H9 (cell line): Measurements from ENCODE around the gene CNNM1. TPM values are rescaled to one million over a fixed set of nuclear protein-coding genes. Genes with fewer than 3 reads are reported as not detected.

Experiments
- DNase-seq: peaks from one replicate; pipeline ENCODE4 v3.0.0-alpha.2; 2017
- H2AFZ ChIP-seq: one replicate; pipeline ENCODE4 v1.6.1; 2013; ENCODE audit warnings: mild to moderate bottlenecking, low read length, control low read depth, moderate library complexity
- H2AK5ac ChIP-seq: 2 replicates; pipeline ENCODE4 v1.6.1; 2013; ENCODE audit warnings: low read length, control low read depth, mixed read lengths; ENCODE audit not compliant: insufficient read length
- H2BK120ac ChIP-seq: one replicate; pipeline ENCODE4 v1.6.1; 2013; ENCODE audit warnings: low read depth, mild to moderate bottlenecking, low read length, control low read depth, inconsistent platforms; ENCODE audit not compliant: poor library complexity, severe bottlenecking
- H2BK12ac ChIP-seq: 2 replicates; pipeline ENCODE4 v1.6.1; 2013; ENCODE audit warnings: low read length, control low read depth, mixed read lengths, low read depth; ENCODE audit not compliant: insufficient read length
- H2BK15ac ChIP-seq: 2 replicates; pipeline ENCODE4 v1.6.1; 2013; ENCODE audit warnings: low read depth, low read length, control low read depth
- H2BK20ac ChIP-seq: one replicate; pipeline ENCODE4 v1.6.1; 2013; ENCODE audit warnings: low read depth, mild to moderate bottlenecking, low read length, control low read depth, inconsistent platforms; ENCODE audit not compliant: poor library complexity, severe bottlenecking
- H2BK5ac ChIP-seq: 2 replicates; pipeline ENCODE4 v1.6.1; 2013; ENCODE audit warnings: low read length, control low read depth, mixed read lengths; ENCODE audit not compliant: insufficient read length
- H3K14ac ChIP-seq: 2 replicates; pipeline ENCODE4 v1.6.1; 2013; ENCODE audit warnings: low read length, control low read depth; ENCODE audit not compliant: insufficient read depth
- H3K18ac ChIP-seq: 2 replicates; pipeline ENCODE4 v1.6.1; 2013; ENCODE audit warnings: low read depth, mild to moderate bottlenecking, mixed read lengths, low read length, control low read depth; ENCODE audit not compliant: insufficient read length
- H3K23ac ChIP-seq: 2 replicates; pipeline ENCODE4 v1.6.1; 2013; ENCODE audit warnings: low read length, control low read depth, mixed read lengths, low read depth; ENCODE audit not compliant: insufficient read length
- H3K23me2 ChIP-seq: 2 replicates; pipeline ENCODE4 v1.6.1; 2013; ENCODE audit warnings: low read depth, mild to moderate bottlenecking, mixed read lengths, low read length, control low read depth; ENCODE audit not compliant: insufficient read length, poor library complexity, severe bottlenecking
- H3K27ac ChIP-seq: 2 replicates; pipeline ENCODE4 v1.5.1; 2013; ENCODE audit warnings: low read length, control low read depth, mixed read lengths, low read depth; ENCODE audit not compliant: insufficient read length
- H3K27me3 ChIP-seq: 2 replicates; pipeline ENCODE4 v1.6.1; 2013; ENCODE audit warnings: low read length, control low read depth, inconsistent platforms; ENCODE audit not compliant: insufficient read depth
- H3K4ac ChIP-seq: 2 replicates; pipeline ENCODE4 v1.6.1; 2013; ENCODE audit warnings: low read depth, mild to moderate bottlenecking, control low read depth, inconsistent platforms, low read length, moderate library complexity
- H3K4me1 ChIP-seq: 2 replicates; pipeline ENCODE4 v1.6.1; 2013; ENCODE audit warnings: low read length, control low read depth, inconsistent platforms; ENCODE audit not compliant: insufficient read depth
- H3K4me2 ChIP-seq: 2 replicates; pipeline ENCODE4 v1.6.1; 2013; ENCODE audit warnings: low read length, control low read depth, mixed read lengths; ENCODE audit not compliant: insufficient read length, insufficient read depth
- H3K56ac ChIP-seq: 2 replicates; pipeline ENCODE4 v1.6.1; 2013; ENCODE audit warnings: low read depth, mild to moderate bottlenecking, mixed read lengths, low read length, control low read depth; ENCODE audit not compliant: insufficient read length
- H3K79me1 ChIP-seq: 2 replicates; pipeline ENCODE4 v1.6.1; 2013; ENCODE audit warnings: low read depth, mild to moderate bottlenecking, moderate library complexity, low read length, control low read depth, inconsistent platforms; ENCODE audit not compliant: insufficient read depth, poor library complexity, severe bottlenecking
- H3K79me2 ChIP-seq: 2 replicates; pipeline ENCODE4 v1.6.1; 2013; ENCODE audit warnings: low read length, control low read depth, inconsistent platforms; ENCODE audit not compliant: insufficient read depth
- H3K9ac ChIP-seq: 2 replicates; pipeline ENCODE4 v1.6.1; 2013; ENCODE audit warnings: low read length, control low read depth, mixed read lengths; ENCODE audit not compliant: insufficient read length; ENCODE audit errors: extremely low read depth
- H3K9me3 ChIP-seq: one replicate; pipeline ENCODE4 v1.6.1; 2013; ENCODE audit warnings: low read depth, low read length, inconsistent platforms; ENCODE audit not compliant: control insufficient read depth
- H3T11ph ChIP-seq: one replicate; pipeline ENCODE4 v1.6.1; 2013; ENCODE audit warnings: mild to moderate bottlenecking, low read length, control low read depth, inconsistent platforms
- H4K20me1 ChIP-seq: one replicate; pipeline ENCODE4 v1.6.1; 2013; ENCODE audit not compliant: control insufficient read depth, insufficient read length, insufficient read depth
- H4K5ac ChIP-seq: 2 replicates; pipeline ENCODE4 v1.6.1; 2013; ENCODE audit warnings: low read depth, mild to moderate bottlenecking, mixed read lengths, low read length, control low read depth; ENCODE audit not compliant: insufficient read length
- H4K8ac ChIP-seq: replicated peaks from 2 replicates; pipeline ENCODE4 v1.6.1; 2013; ENCODE audit warnings: low read length, control low read depth, mixed read lengths, low read depth; ENCODE audit not compliant: insufficient read length
- H4K91ac ChIP-seq: 2 replicates; pipeline ENCODE4 v1.6.1; 2013; ENCODE audit warnings: low read depth, mild to moderate bottlenecking, moderate library complexity, mixed read lengths, low read length, control low read depth; ENCODE audit not compliant: insufficient read length
- H3K27ac Mint-ChIP-seq, 3 experiments: 2 replicates in 2 of 3; 3 replicates in 1 of 3; pipeline ENCODE4 v1.8.0; 2020 to 2021; ENCODE audit warnings: mixed read lengths in 3 of 3, mild to moderate bottlenecking in 1 of 3, moderate library complexity in 1 of 3
- H3K27me3 Mint-ChIP-seq: 2 replicates; pipeline ENCODE4 v1.8.0; 2021; ENCODE audit warnings: low read depth, mild to moderate bottlenecking, moderate library complexity, mixed read lengths
- H3K36me3 Mint-ChIP-seq, 3 experiments: 2 replicates in 2 of 3; 3 replicates in 1 of 3; pipeline ENCODE4 v1.8.0; 2020 to 2021; ENCODE audit warnings: low read depth in 3 of 3, mixed read lengths in 3 of 3; ENCODE audit not compliant: insufficient read depth in 1 of 3
- H3K4me1 Mint-ChIP-seq, 2 experiments: 2 replicates each; pipeline ENCODE4 v1.8.0; 2020; ENCODE audit warnings: mixed read lengths in 2 of 2
- H3K4me3 Mint-ChIP-seq, 2 experiments: 2 replicates in 1 of 2; 3 replicates in 1 of 2; pipeline ENCODE4 v1.8.0; 2020 to 2021; ENCODE audit warnings: mild to moderate bottlenecking in 2 of 2, mixed read lengths in 2 of 2, moderate library complexity in 1 of 2
- H3K9me3 Mint-ChIP-seq, 2 experiments: 2 replicates in 1 of 2; 3 replicates in 1 of 2; pipeline ENCODE4 v1.8.0; 2020; ENCODE audit warnings: mild to moderate bottlenecking in 2 of 2, mixed read lengths in 2 of 2, moderate library complexity in 1 of 2
- CTCF ChIP-seq: fragments of 200-600 bp; sonication (generic); conservative IDR thresholded peaks from 3 replicates; pipeline ENCODE4 v1.8.0; 2021; ENCODE audit warnings: antibody characterized with exemption, mild to moderate bottlenecking
- WGBS: extraction: QIAGEN DNeasy Blood & Tissue Kit; methylation state at CpG from one replicate; pipeline ENCODE4 v1.1.7; 2013; ENCODE audit warnings: missing lambda C conversion rate, low lambda C conversion rate, mixed read lengths; ENCODE audit not compliant: insufficient read length; ENCODE audit errors: extremely low coverage; 5-methylcytosine and 5-hydroxymethylcytosine counted together
- total RNA-seq: library from RNA; stranded (reverse); gene quantifications from 2 replicates; pipeline ENCODE4 v1.2.1, GENCODE V29; 2021

Gene CNNM1
- total RNA-seq, 1 experiment from 2014 or later = 0.35 TPM

GRCh38 chr10:99341860-99342490, 12.8 kb downstream of the CNNM1 start:
- H3K27me3 Mint-ChIP-seq = peaks cover 7% of the 10 kb centered on the region
- H3K9ac ChIP-seq = no peak overlapping the region
- H2BK15ac ChIP-seq = no peak overlapping the region
- peaks cover 0 to 8% (median 0%) of the 10 kb centered on the region in 3 experiments; a peak in 2 of 7 replicates for H3K36me3 Mint-ChIP-seq
- no peak for DNase-seq
- no peaks in the 10 kb centered on the region for H3K4me1 ChIP-seq
- no peak overlapping the region for H2BK120ac ChIP-seq
- H3K27me3 ChIP-seq = no peaks in the 10 kb centered on the region
- no peaks in the 10 kb centered on the region for H3K79me2 ChIP-seq
- no peak overlapping the region for H4K5ac ChIP-seq
- no peak overlapping the region; a peak in 1 of 7 replicates for H3K27ac Mint-ChIP-seq
- H3K79me1 ChIP-seq = no peaks in the 10 kb centered on the region
- H3K23me2 ChIP-seq = no peaks in the 10 kb centered on the region
- H3T11ph ChIP-seq = no peak overlapping the region
- H4K20me1 ChIP-seq = no peaks in the 10 kb centered on the region
- H3K9me3 Mint-ChIP-seq = 0 out of 5 replicates have a peak, but pooled peaks cover 0 to 2% of the 10 kb centered on the region in 2 experiments
- H3K27ac ChIP-seq = no peak overlapping the region
- H2BK5ac ChIP-seq = no peak overlapping the region
- H3K14ac ChIP-seq = no peak overlapping the region
- no peaks in the 10 kb centered on the region for H3K9me3 ChIP-seq
- WGBS = no CpG with 5 or more reads among the region's 3 CpGs
- H3K4me2 ChIP-seq = no peak overlapping the region
- no peak overlapping the region for H2AK5ac ChIP-seq
- H3K4me3 Mint-ChIP-seq = no peak overlapping the region
- no peak overlapping the region for H2AFZ ChIP-seq
- H4K91ac ChIP-seq = no peak overlapping the region
- no peak overlapping the region for H4K8ac ChIP-seq
- peaks cover 5 to 16% of the 10 kb centered on the region in 2 experiments for H3K4me1 Mint-ChIP-seq
- H3K18ac ChIP-seq = no peak overlapping the region
- H3K4ac ChIP-seq = no peak overlapping the region
- H2BK20ac ChIP-seq = no peak overlapping the region
- TF ChIP-seq CTCF = no peak
- H3K56ac ChIP-seq = no peak overlapping the region
- no peak overlapping the region for H2BK12ac ChIP-seq
- no peak overlapping the region for H3K23ac ChIP-seq
